ENCODE measurements around the gene SMAD6. TPM values are rescaled to one million over a fixed set of nuclear protein-coding genes. Genes with fewer than 3 reads are reported as not detected.

SMAD6 gene
- total and polyA plus RNA-seq, 10 of the 15 experiments (the other 5 are each of a cell fraction or from before 2014, with no cell fraction given) = under 0.01 to 0.10 (median 0.03) TPM; not detected in 7

GRCh38 chr15:66670175-66670574 lies 31.9 kb upstream of the SMAD6 start (continued):
- TF ChIP-seq WRNIP1 (IDR thresholded peaks at IDR 0.05; ENCODE audit: borderline replicate concordance, low read depth, low read length) (no peak), RFX5 (IDR thresholded peaks at IDR 0.05; ENCODE audit: low read depth, low read length) (no peak), SMC3 (IDR thresholded peaks at IDR 0.05; ENCODE audit: borderline replicate concordance, low read length) (no peak), RCOR1 (conservative IDR thresholded peaks at IDR 0.05; ENCODE audit: low read depth, low read length) (no peak), RELB (IDR thresholded peaks at IDR 0.05; ENCODE audit: low read depth) (no peak), CUX1 (IDR thresholded peaks at IDR 0.05; ENCODE audit: insufficient replicate concordance, low read depth, low read length) (no peak)

All from GM12878 (cell line).